ENCODE data around the gene LRRC32. TPM values are rescaled to one million over a fixed set of nuclear protein-coding genes. Genes with fewer than 3 reads are reported as not detected.

Gene LRRC32
- total RNA-seq, 1 donor from 2014 or later = 66.3 TPM

DNA sequence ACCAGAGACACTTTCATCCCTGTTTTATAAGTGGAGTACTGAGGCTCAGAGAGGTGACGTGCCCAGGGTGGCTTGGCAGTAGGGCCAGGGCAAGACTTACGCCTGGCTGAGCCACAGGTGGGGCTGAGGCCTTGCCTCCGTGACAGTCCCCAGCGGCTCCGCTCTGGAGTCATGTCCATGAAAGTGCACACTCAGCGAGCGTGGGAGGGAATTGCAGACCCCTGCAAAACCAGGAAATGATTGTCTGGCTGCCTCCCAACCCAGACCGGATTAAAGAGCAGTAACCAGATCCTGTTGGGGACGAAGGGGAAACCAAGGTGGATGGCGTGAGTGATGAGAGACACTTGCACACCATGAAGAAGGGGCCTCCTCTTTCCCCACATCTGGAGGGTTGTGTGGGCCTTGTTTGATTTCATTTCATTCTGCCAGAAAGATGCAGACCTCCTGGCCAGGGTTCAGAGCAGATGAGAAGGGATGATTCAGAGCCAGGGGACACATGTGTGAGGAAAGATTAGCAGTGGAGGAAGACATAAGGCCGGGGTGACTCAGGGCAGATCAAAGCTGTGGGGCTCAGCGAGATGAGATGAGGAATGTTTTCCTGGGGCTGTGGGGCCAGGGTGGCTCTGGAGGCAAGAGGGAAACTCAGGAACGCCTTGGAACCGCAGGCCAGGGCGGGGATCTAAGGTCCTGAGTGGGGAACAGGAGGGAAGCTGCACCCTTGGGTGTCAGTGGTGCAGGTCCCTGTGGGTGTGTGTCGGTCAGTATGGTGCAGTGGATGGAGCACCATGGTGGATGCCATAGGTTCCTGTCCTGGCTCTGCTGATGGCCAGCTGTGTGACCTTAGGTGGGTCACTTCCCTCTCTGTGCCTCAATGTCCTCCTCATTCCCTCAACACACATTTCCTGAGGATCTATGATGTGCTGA lies 29.9 kb upstream of the LRRC32 start:
- no peak for DNase-seq (ENCODE audit: extremely low spot score in 2 of 2)
- TF ChIP-seq POLR2A (IDR thresholded peaks at IDR 0.05) = no peak
- TF ChIP-seq, protein P1, sequence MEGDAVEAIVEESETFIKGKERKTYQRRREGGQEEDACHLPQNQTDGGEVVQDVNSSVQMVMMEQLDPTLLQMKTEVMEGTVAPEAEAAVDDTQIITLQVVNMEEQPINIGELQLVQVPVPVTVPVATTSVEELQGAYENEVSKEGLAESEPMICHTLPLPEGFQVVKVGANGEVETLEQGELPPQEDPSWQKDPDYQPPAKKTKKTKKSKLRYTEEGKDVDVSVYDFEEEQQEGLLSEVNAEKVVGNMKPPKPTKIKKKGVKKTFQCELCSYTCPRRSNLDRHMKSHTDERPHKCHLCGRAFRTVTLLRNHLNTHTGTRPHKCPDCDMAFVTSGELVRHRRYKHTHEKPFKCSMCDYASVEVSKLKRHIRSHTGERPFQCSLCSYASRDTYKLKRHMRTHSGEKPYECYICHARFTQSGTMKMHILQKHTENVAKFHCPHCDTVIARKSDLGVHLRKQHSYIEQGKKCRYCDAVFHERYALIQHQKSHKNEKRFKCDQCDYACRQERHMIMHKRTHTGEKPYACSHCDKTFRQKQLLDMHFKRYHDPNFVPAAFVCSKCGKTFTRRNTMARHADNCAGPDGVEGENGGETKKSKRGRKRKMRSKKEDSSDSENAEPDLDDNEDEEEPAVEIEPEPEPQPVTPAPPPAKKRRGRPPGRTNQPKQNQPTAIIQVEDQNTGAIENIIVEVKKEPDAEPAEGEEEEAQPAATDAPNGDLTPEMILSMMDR (IDR thresholded peaks at IDR 0.05) = no peak
- no peak for TF ChIP-seq POLR2AphosphoS5 (IDR thresholded peaks at IDR 0.05; ENCODE audit: insufficient read depth in 1 of 2, low read depth in 1 of 2)
- Histone ChIP-seq H3K27ac (peak overlapping the region; percentile 79), H3K9me3 (no peaks in the 10 kb centered on the region), H3K4me3 (no peak overlapping the region), H3K36me3 (no peaks in the 10 kb centered on the region), H3K4me1 (peaks cover 16% of the 10 kb centered on the region), H3K27me3 (no peaks in the 10 kb centered on the region)
- intact Hi-C loops (cut with DNase I) = no loop called here

DNA sequence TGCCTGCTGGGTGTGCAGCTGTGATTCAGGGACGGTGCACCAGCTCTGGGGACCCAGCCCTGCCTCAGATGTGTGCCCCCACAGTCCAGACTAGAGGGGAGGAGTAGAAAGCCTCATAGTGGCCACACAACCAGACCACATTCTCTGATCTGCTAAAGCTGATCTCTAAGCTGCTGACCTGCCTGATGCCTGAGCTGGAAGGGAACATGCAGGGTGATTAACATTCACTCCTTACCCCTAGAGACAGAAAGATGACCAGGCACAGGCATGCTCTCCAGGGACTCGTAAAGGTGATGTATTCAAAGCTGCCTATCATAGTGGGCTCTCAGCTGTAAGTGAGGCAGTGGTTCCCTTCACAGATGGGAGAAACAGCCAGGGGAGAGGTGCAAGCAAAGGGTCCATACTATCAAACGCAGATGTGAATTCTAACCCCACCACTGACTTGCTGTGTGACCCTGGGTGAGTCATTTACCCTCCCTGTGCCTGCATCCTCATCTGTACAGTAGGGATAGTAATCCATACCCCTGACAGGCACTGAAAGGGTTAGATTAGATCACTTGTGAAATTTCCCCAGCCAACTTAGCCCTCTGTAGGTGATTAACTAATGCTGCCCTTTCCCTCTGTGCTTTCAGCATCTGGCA lies 29.0 kb upstream of the LRRC32 start:
- H3K27me3 ChIP-seq = no peaks in the 10 kb centered on the region
- peaks cover 16% of the 10 kb centered on the region for H3K4me1 ChIP-seq
- peak overlapping the region; percentile 79 for H3K27ac ChIP-seq
- no peaks in the 10 kb centered on the region for H3K9me3 ChIP-seq
- TF ChIP-seq POLR2AphosphoS5 (IDR thresholded peaks at IDR 0.05; ENCODE audit: insufficient read depth in 1 of 2, low read depth in 1 of 2) = no peak
- TF ChIP-seq, protein P1 (IDR thresholded peaks at IDR 0.05) = no peak
- TF ChIP-seq POLR2A (IDR thresholded peaks at IDR 0.05) = no peak
- intact Hi-C loops (cut with DNase I) = no loop called here
- DNase-seq (ENCODE audit: extremely low spot score in 2 of 2) = no peak
- H3K36me3 ChIP-seq = no peaks in the 10 kb centered on the region
- H3K4me3 ChIP-seq = no peak overlapping the region

DNA sequence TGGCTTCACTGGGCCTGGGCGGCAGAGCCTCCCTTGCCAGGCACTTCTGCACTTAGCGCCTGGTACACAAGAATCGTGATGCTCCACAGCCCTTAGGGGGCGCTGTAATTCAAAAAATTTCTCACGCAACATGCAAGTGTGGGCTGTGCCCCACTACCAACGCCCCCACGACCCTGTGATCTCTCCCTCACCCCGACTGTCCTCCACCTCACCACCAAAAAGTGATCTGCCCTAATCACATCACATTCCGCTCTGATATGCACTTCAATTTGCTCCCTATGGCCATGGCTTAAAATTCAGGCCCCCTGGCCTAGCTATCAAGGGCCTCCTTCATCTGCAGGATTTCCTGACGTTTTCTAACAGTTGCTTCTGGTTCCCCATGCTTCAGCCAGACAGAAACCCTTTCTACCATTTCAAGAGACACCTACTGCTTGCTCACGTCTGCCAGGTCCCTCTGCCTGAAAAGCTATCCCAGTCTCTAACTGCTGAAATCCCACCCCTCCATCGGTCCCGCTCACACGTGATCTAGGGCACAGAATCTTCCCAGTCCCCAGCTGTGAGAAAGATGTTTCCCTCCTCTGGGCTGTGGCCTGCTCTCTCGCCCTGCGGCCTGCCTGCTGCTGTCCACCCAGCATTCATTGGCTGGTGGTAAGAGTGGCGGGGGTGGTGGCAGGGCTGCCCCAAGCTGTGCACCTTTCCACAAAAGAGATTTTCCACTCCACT lies 27.9 kb upstream of the LRRC32 start:
- no peak for TF ChIP-seq POLR2AphosphoS5 (IDR thresholded peaks at IDR 0.05; ENCODE audit: insufficient read depth in 1 of 2, low read depth in 1 of 2)
- TF ChIP-seq, protein P1 (IDR thresholded peaks at IDR 0.05) = no peak
- TF ChIP-seq POLR2A (IDR thresholded peaks at IDR 0.05) = no peak

DNA sequence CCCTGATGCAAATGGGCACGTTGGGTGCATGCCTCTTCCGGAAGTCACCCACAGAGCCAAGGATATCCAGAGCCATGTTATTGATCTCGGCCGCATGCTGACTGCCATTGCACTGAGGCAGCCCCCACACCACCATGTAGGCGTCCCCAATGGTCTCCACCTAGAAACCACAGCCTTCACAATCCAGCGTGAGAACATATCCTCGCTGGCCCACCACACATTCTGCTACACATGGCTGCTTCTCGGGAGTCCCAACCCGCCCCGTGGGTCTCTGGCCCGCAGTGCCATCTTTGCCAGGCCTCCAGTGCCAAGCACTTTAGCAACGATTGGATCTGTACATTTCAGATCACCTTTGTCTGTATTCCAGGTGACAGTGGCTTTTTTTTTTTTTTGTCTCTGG lies 26.2 kb upstream of the LRRC32 start:
- H3K4me1 ChIP-seq = peaks cover 16% of the 10 kb centered on the region
- H3K27me3 ChIP-seq = no peaks in the 10 kb centered on the region
- intact Hi-C loops (cut with DNase I) = no loop called here
- H3K36me3 ChIP-seq = no peaks in the 10 kb centered on the region
- H3K27ac ChIP-seq = no peak overlapping the region
- DNase-seq (ENCODE audit: extremely low spot score in 2 of 2) = no peak
- no peak overlapping the region for H3K4me3 ChIP-seq
- TF ChIP-seq POLR2AphosphoS5 (IDR thresholded peaks at IDR 0.05; ENCODE audit: insufficient read depth in 1 of 2, low read depth in 1 of 2) (no peak), POLR2A (IDR thresholded peaks at IDR 0.05) (no peak)
- TF ChIP-seq, protein P1 (IDR thresholded peaks at IDR 0.05) = no peak
- H3K9me3 ChIP-seq = no peaks in the 10 kb centered on the region

More for the DNA sequence above, 27.9 kb upstream of the LRRC32 start:
- H3K27ac ChIP-seq = no peak overlapping the region
- H3K36me3 ChIP-seq = no peaks in the 10 kb centered on the region
- no peak overlapping the region for H3K4me3 ChIP-seq
- no peaks in the 10 kb centered on the region for H3K9me3 ChIP-seq
- peaks cover 16% of the 10 kb centered on the region for H3K4me1 ChIP-seq
- no peaks in the 10 kb centered on the region for H3K27me3 ChIP-seq
- DNase-seq (ENCODE audit: extremely low spot score in 2 of 2) = no peak
- intact Hi-C loops (cut with DNase I) = no loop called here

Measured in vagina (tissue), 2 donors.